Mammary epithelial cell (primary cell): ENCODE results near the gene ZBTB16.

Experiments
- EZH2 ChIP-seq: IDR thresholded peaks from 2 replicates; pipeline ENCODE4 v1.6.1; 2012; ENCODE audit warnings: low read length, inconsistent platforms, borderline replicate concordance
- TF ChIP-seq, protein P1 (sequence below), 2 donors: IDR thresholded peaks in 1 of 2; conservative IDR thresholded peaks in 1 of 2; 2 replicates each; pipeline ENCODE4 v1.5.1; 2011 to 2012; ENCODE audit warnings: inconsistent platforms in 2 of 2, low read length in 2 of 2, mild to moderate bottlenecking in 2 of 2, control low read depth in 1 of 2, low read depth in 1 of 2; ENCODE audit not compliant: insufficient read depth in 1 of 2; ENCODE audit errors: extremely low read depth in 1 of 2

DNA sequence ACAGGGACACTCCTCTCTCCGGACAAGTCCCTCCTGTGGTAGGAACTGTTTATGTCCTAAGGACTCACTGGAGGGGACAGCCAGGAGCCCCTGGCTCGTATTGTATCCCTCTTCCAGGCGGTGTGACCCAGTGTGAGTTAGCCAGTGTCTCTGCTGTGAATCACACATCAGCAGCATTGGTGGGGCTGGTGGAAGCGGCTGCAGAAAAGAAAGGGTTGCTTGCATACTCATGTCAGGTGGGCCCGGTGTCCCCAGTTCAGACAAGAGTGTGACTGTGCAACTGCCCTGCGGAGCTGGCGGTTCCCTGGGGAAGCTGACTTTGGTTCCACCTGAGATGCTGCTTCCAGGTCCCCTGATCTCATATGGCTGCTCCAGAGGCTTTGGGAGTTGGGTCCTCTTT, 99.4 kb downstream of the ZBTB16 start:
- TF ChIP-seq, protein P1, sequence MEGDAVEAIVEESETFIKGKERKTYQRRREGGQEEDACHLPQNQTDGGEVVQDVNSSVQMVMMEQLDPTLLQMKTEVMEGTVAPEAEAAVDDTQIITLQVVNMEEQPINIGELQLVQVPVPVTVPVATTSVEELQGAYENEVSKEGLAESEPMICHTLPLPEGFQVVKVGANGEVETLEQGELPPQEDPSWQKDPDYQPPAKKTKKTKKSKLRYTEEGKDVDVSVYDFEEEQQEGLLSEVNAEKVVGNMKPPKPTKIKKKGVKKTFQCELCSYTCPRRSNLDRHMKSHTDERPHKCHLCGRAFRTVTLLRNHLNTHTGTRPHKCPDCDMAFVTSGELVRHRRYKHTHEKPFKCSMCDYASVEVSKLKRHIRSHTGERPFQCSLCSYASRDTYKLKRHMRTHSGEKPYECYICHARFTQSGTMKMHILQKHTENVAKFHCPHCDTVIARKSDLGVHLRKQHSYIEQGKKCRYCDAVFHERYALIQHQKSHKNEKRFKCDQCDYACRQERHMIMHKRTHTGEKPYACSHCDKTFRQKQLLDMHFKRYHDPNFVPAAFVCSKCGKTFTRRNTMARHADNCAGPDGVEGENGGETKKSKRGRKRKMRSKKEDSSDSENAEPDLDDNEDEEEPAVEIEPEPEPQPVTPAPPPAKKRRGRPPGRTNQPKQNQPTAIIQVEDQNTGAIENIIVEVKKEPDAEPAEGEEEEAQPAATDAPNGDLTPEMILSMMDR (conservative IDR thresholded peaks at IDR 0.05 in 1 of 2, IDR thresholded peaks at IDR 0.05 in 1 of 2; ENCODE audit: extremely low read depth in 1 of 2, insufficient read depth in 1 of 2, low read depth in 1 of 2, low read length in 2 of 2), result no peak
- no peak for TF ChIP-seq EZH2
